HCT116 (cell line): ENCODE measurements around the gene BABAM2. TPM values are rescaled to one million over a fixed set of nuclear protein-coding genes. Genes with fewer than 3 reads are reported as not detected.

Source experiments
- ATAC-seq: fragments of 200-7000 bp; cut with Tn5 transposase; 2 replicates; pipeline ENCODE4 v1.9.1; 2020; ENCODE audit warnings: mild to moderate bottlenecking, moderate library complexity
- BruUV-seq: library from RNA; stranded (reverse); fragments of 400-500 nt; replicated peaks from 2 replicates; lab custom pipeline; 2021; lab: Mats Ljungman, UMichigan
- CTCF ChIA-PET: fragments of 300-600 bp; sonication (Branson Sonifier 250); formaldehyde crosslinking; loops from one replicate; lab custom pipeline; 2021; ENCODE audit warnings: antibody characterized with exemption; lab: Charles Lee
- POLR2A ChIA-PET: fragments of 300-600, 350-600 bp; sonication (Branson Sonifier 250); formaldehyde crosslinking; loops from one replicate; lab custom pipeline; 2021; ENCODE audit warnings: antibody characterized with exemption; lab: Charles Lee
- RAD21 ChIA-PET, 2 experiments: fragments of 300-600 bp; sonication (Branson Sonifier 250); formaldehyde crosslinking; loops; one replicate each; lab custom pipeline; 2023; ENCODE audit warnings: low total read pairs in 2 of 2; ENCODE audit not compliant: uncharacterized antibody in 2 of 2, unreplicated experiment in 2 of 2, low non-redundant PET in 1 of 2; lab: Charles Lee
- DNase-seq: peaks from one replicate; pipeline ENCODE4 v3.0.0-alpha.2; 2010; ENCODE audit warnings: low read depth, low spot score
- H2AFZ ChIP-seq: fragments of 200-600 bp; shearing (Covaris generic), sonication (generic); 2 replicates; pipeline ENCODE4 v1.6.1; 2017; ENCODE audit warnings: low read depth, mixed run types, mixed read lengths, antibody characterized with exemption, low read length; ENCODE audit not compliant: poor library complexity, severe bottlenecking
- H3K27ac ChIP-seq: 2 replicates; pipeline ENCODE4 v1.5.1; 2012; ENCODE audit warnings: low read depth, low read length
- H3K27me3 ChIP-seq: fragments of 200-600 bp; sonication (generic); 2 replicates; pipeline ENCODE4 v1.6.1; 2016; ENCODE audit warnings: mixed run types, low read length, mixed read lengths; ENCODE audit not compliant: insufficient read depth
- H3K36me3 ChIP-seq, 2 experiments: fragments of 200-500 bp in 1 of 2; fragments of 200-600 bp in 1 of 2; sonication (Bioruptor generic) in 1 of 2; sonication (generic) in 1 of 2; 2 replicates each; pipeline versions ENCODE4 v1.5.1 to v1.6.1; 2014 to 2016; ENCODE audit warnings: low read length in 2 of 2, inconsistent platforms in 1 of 2, mixed read lengths in 1 of 2, mixed run types in 1 of 2; ENCODE audit not compliant: insufficient read depth in 2 of 2, control insufficient read depth in 1 of 2
- H3K4me1 ChIP-seq, 2 experiments: fragments of 200-600 bp in 1 of 2; sonication (generic) in 1 of 2; 2 replicates each; pipeline versions ENCODE4 v1.5.1 to v1.6.1; 2012 to 2017; ENCODE audit warnings: low read length in 2 of 2, inconsistent platforms in 1 of 2, mild to moderate bottlenecking in 1 of 2, mixed read lengths in 1 of 2, mixed run types in 1 of 2, moderate library complexity in 1 of 2; ENCODE audit not compliant: insufficient read depth in 2 of 2, control insufficient read depth in 1 of 2
- H3K4me2 ChIP-seq: fragments of 200-600 bp; sonication (generic); 2 replicates; pipeline ENCODE4 v1.6.1; 2017; ENCODE audit warnings: mixed run types, low read length, mixed read lengths
- H3K4me3 ChIP-seq, 2 experiments: fragments of 200-600 bp in 1 of 2; sonication (generic) in 1 of 2; replicated peaks in 1 of 2; 2 replicates each; pipeline ENCODE4 v1.5.1; 2011 to 2016; ENCODE audit warnings: low read length in 2 of 2, control low read depth in 1 of 2, low read depth in 1 of 2, mild to moderate bottlenecking in 1 of 2, mixed read lengths in 1 of 2, mixed run types in 1 of 2
- H3K79me2 ChIP-seq: fragments of 200-600 bp; sonication (generic); 2 replicates; pipeline ENCODE4 v1.6.1; 2017; ENCODE audit warnings: mild to moderate bottlenecking, mixed run types, low read length, moderate library complexity, mixed read lengths; ENCODE audit not compliant: insufficient read depth
- H3K9ac ChIP-seq: fragments of 200-600 bp; sonication (generic); 2 replicates; pipeline ENCODE4 v1.6.1; 2016; ENCODE audit warnings: low read length, mixed read lengths
- H3K9me2 ChIP-seq: fragments of 200-600 bp; sonication (generic), shearing (Covaris generic); 2 replicates; pipeline ENCODE4 v1.6.1; 2017; ENCODE audit warnings: mixed run types, mild to moderate bottlenecking, moderate library complexity; ENCODE audit not compliant: insufficient read depth
- H3K9me3 ChIP-seq, 2 experiments: fragments of 200-500 bp in 1 of 2; fragments of 200-600 bp in 1 of 2; sonication (Bioruptor generic) in 1 of 2; sonication (generic) in 1 of 2; 2 replicates each; pipeline ENCODE4 v1.6.1; 2014 to 2017; ENCODE audit warnings: low read length in 2 of 2, mixed read lengths in 2 of 2, inconsistent platforms in 1 of 2, low read depth in 1 of 2, mild to moderate bottlenecking in 1 of 2, mixed run types in 1 of 2, moderate library complexity in 1 of 2; ENCODE audit not compliant: control insufficient read depth in 1 of 2, insufficient read depth in 1 of 2
- H4K20me1 ChIP-seq: fragments of 200-600 bp; sonication (generic), shearing (Covaris generic); 2 replicates; pipeline ENCODE4 v1.6.1; 2017; ENCODE audit warnings: mixed run types, mild to moderate bottlenecking, moderate library complexity; ENCODE audit not compliant: insufficient read depth
- ATF3 ChIP-seq: IDR thresholded peaks from 2 replicates; pipeline ENCODE4 v1.6.1; 2012
- CTCF ChIP-seq, 3 experiments: fragments of 200-600 bp in 1 of 3; sonication (generic) in 1 of 3; IDR thresholded peaks in 2 of 3; conservative IDR thresholded peaks in 1 of 3; 2 replicates each; pipeline ENCODE4 v1.5.1; 2012 to 2017; ENCODE audit warnings: low read depth in 2 of 3, low read length in 2 of 3, antibody characterized with exemption in 1 of 3, borderline replicate concordance in 1 of 3, control low read depth in 1 of 3, mild to moderate bottlenecking in 1 of 3, mixed read lengths in 1 of 3, mixed run types in 1 of 3, moderate library complexity in 1 of 3; ENCODE audit not compliant: insufficient read depth in 1 of 3
- EGR1 ChIP-seq: IDR thresholded peaks from 2 replicates; pipeline ENCODE4 v1.6.1; 2012; ENCODE audit warnings: low read depth
- ELF1 ChIP-seq: IDR thresholded peaks from 2 replicates; pipeline ENCODE4 v1.6.1; 2012; ENCODE audit warnings: low read depth, borderline replicate concordance
- FOSL1 ChIP-seq: IDR thresholded peaks from 2 replicates; pipeline ENCODE4 v1.6.1; 2012; ENCODE audit warnings: low read depth
- JUND ChIP-seq: IDR thresholded peaks from 2 replicates; pipeline ENCODE4 v1.6.1; 2012
- SIN3A ChIP-seq: IDR thresholded peaks from 2 replicates; pipeline ENCODE4 v1.6.1; 2012; ENCODE audit warnings: low read depth
- SP1 ChIP-seq: IDR thresholded peaks from 2 replicates; pipeline ENCODE4 v1.6.1; 2012; ENCODE audit warnings: low read depth
- SRF ChIP-seq: IDR thresholded peaks from 2 replicates; pipeline ENCODE4 v1.6.1; 2012; ENCODE audit warnings: low read depth
- YY1 ChIP-seq: IDR thresholded peaks from 2 replicates; pipeline ENCODE4 v1.6.1; 2011; ENCODE audit warnings: low read length, low read depth, moderate library complexity, mild to moderate bottlenecking; ENCODE audit not compliant: insufficient replicate concordance; ENCODE audit errors: extremely low read depth
- ZBTB33 ChIP-seq: IDR thresholded peaks from 2 replicates; pipeline ENCODE4 v1.6.1; 2011; ENCODE audit warnings: mild to moderate bottlenecking, low read length, moderate library complexity; ENCODE audit not compliant: insufficient replicate concordance; ENCODE audit errors: extremely low read depth
- ZFX ChIP-seq: fragments of 450-650 bp; IDR thresholded peaks from 2 replicates; pipeline ENCODE4 v1.6.1; 2017
- ZNF274 ChIP-seq: fragments of 200-500 bp; sonication (Bioruptor generic); IDR thresholded peaks from 2 replicates; pipeline ENCODE4 v1.6.1; 2014; ENCODE audit warnings: mild to moderate bottlenecking, low read depth, low read length, inconsistent platforms
- intact Hi-C: fragments of 100-400 bp; cut with micrococcal nuclease; formaldehyde crosslinking; loops from 2 replicates; pipeline ENCODE4 v1.10.0; 2022
- total RNA-seq: library from RNA; stranded (reverse); gene quantifications from one replicate; pipeline ENCODE4 v1.2.1, GENCODE V29; 2021; ENCODE audit not compliant: unreplicated experiment

The BABAM2 gene
- total RNA-seq, 1 experiment from 2014 or later, result 23.8 TPM

- ATAC-seq (no peak), DNase-seq (no peak)
- Histone ChIP-seq H4K20me1 (no peaks in the 10 kb centered on the region), H3K9me3 (no peaks in the 10 kb centered on the region), H3K4me1 (peaks cover 5 to 19% of the 10 kb centered on the region in 2 experiments), H3K27me3 (no peaks in the 10 kb centered on the region), H3K4me3 (no peak overlapping the region), H3K27ac (no peak overlapping the region), H3K9ac (no peak overlapping the region), H3K36me3 (no peaks in the 10 kb centered on the region), H3K4me2 (no peak overlapping the region), H2AFZ (no peak overlapping the region), H3K9me2 (no peaks in the 10 kb centered on the region), H3K79me2 (no peaks in the 10 kb centered on the region)
- no TSS peak for BruUV-seq
- ChIA-PET POLR2A (no interaction called here), RAD21 (no interaction called here), CTCF (no interaction called here)
- TF ChIP-seq JUND, result no peak
- intact Hi-C loops, result no loop called here
Measured at GRCh38 chr2:28162564-28162963, 272.0 kb downstream of the BABAM2 start.

GRCh38 chr2:28163028-28163427, 272.5 kb downstream of the BABAM2 start:
- H4K20me1 ChIP-seq, result no peaks in the 10 kb centered on the region
- ChIA-PET CTCF (no interaction called here), POLR2A (no interaction called here), RAD21 (no interaction called here)
- no peaks in the 10 kb centered on the region for H3K9me3 ChIP-seq
- BruUV-seq, result no TSS peak
- H3K9ac ChIP-seq, result no peak overlapping the region
- H3K27me3 ChIP-seq, result no peaks in the 10 kb centered on the region
- H3K4me1 ChIP-seq, result peaks cover 5 to 19% of the 10 kb centered on the region in 2 experiments
- H3K4me2 ChIP-seq, result no peak overlapping the region
- no peaks in the 10 kb centered on the region for H3K9me2 ChIP-seq
- intact Hi-C loops, result no loop called here
- no peak for DNase-seq
- H3K79me2 ChIP-seq, result no peaks in the 10 kb centered on the region
- no peaks in the 10 kb centered on the region for H3K36me3 ChIP-seq
- H2AFZ ChIP-seq, result no peak overlapping the region
- no peak overlapping the region for H3K27ac ChIP-seq
- no peak for TF ChIP-seq ZBTB33
- no peak for TF ChIP-seq ATF3
- TF ChIP-seq ELF1, result no peak
- no peak for TF ChIP-seq SRF
- TF ChIP-seq CTCF (IDR thresholded peaks at IDR 0.05 in 2 of 3, conservative IDR thresholded peaks at IDR 0.05 in 1 of 3; ENCODE audit: borderline replicate concordance in 1 of 3, insufficient read depth in 1 of 3, low read depth in 2 of 3, low read length in 2 of 3), result no peak
- TF ChIP-seq SP1, result no peak
- TF ChIP-seq FOSL1, result no peak
- no peak for TF ChIP-seq ZFX
- no peak for TF ChIP-seq JUND
- TF ChIP-seq ZNF274, result no peak
- TF ChIP-seq SIN3A, result no peak
- TF ChIP-seq EGR1, result no peak
- no peak for TF ChIP-seq YY1
- H3K4me3 ChIP-seq, result no peak overlapping the region
- ATAC-seq, result no peak
